Esophagus muscularis mucosa (tissue), 4 donors: ENCODE measurements around the gene MAT2B. TPM values are rescaled to one million over a fixed set of nuclear protein-coding genes. Genes with fewer than 3 reads are reported as not detected.

Source experiments
- DNase-seq: peaks from one replicate; pipeline ENCODE4 v3.0.0-alpha.2; 2017; ENCODE audit errors: extremely low spot score
- H3K27ac ChIP-seq, 4 donors: fragments of 200-600 bp; sonication (generic); replicated peaks in 1 of 4; 1 replicate in 3 of 4; 2 replicates in 1 of 4; pipeline ENCODE4 v1.5.1; 2016 to 2019; ENCODE audit warnings: mild to moderate bottlenecking in 1 of 4
- H3K27me3 ChIP-seq, 4 donors: fragments of 200-600 bp; sonication (generic); one replicate each; pipeline versions ENCODE4 v1.5.1 to v1.6.0; 2016 to 2019
- H3K36me3 ChIP-seq, 4 donors: fragments of 200-600 bp; sonication (generic); one replicate each; pipeline ENCODE4 v1.5.1; 2016 to 2019
- H3K4me1 ChIP-seq, 4 donors: fragments of 200-600 bp; sonication (generic); one replicate each; pipeline ENCODE4 v1.5.1; 2016 to 2019
- H3K4me3 ChIP-seq, 4 donors: fragments of 200-600 bp; sonication (generic); 1 replicate in 2 of 4; 2 replicates in 2 of 4; pipeline ENCODE4 v1.5.1; 2016 to 2019; ENCODE audit warnings: mild to moderate bottlenecking in 4 of 4, moderate library complexity in 1 of 4
- H3K9me3 ChIP-seq, 4 donors: fragments of 200-600 bp; sonication (generic); 1 replicate in 3 of 4; 2 replicates in 1 of 4; pipeline ENCODE4 v1.5.1; 2016 to 2019
- EP300 ChIP-seq: sonication (generic); formaldehyde crosslinking; IDR thresholded peaks from one replicate; pipeline ENCODE4 v1.6.1; 2017; ENCODE audit warnings: antibody characterized with exemption
- POLR2A ChIP-seq: fragments of 450-650 bp; IDR thresholded peaks from one replicate; pipeline ENCODE4 v1.6.1; 2017; ENCODE audit warnings: antibody characterized with exemption, moderate library complexity, mild to moderate bottlenecking, low read depth
- POLR2AphosphoS5 ChIP-seq, 2 donors: sonication (generic); formaldehyde crosslinking; IDR thresholded peaks; one replicate each; pipeline ENCODE4 v1.6.1; 2017; ENCODE audit warnings: antibody characterized with exemption in 2 of 2
- WGBS: methylation state at CpG from one replicate; pipeline ENCODE4 v1.1.5; 2018; 5-methylcytosine and 5-hydroxymethylcytosine counted together
- intact Hi-C: fragments of 100-400 bp; cut with DNase I; formaldehyde crosslinking; loops from one replicate; pipeline ENCODE4 v1.15.1; 2023
- total RNA-seq, 4 donors: library from RNA; depleted of rRNA; stranded (reverse); fragments of >200 nt; gene quantifications; one replicate each; pipeline versions ENCODE4 v1.1.0 to v1.2.1, GENCODE V29; 2016
- TF ChIP-seq, protein P1 (sequence below), 3 experiments: fragments of 200-600 bp in 2 of 3; fragments of 450-650 bp in 1 of 3; sonication (generic) in 2 of 3; IDR thresholded peaks; one replicate each; pipeline ENCODE4 v1.5.1; 2017 to 2019; ENCODE audit warnings: antibody characterized with exemption in 3 of 3, mild to moderate bottlenecking in 2 of 3, moderate library complexity in 1 of 3

Gene MAT2B
- total RNA-seq, 4 donors from 2014 or later = 42.5 to 60.8 (median 52.5) TPM

DNA sequence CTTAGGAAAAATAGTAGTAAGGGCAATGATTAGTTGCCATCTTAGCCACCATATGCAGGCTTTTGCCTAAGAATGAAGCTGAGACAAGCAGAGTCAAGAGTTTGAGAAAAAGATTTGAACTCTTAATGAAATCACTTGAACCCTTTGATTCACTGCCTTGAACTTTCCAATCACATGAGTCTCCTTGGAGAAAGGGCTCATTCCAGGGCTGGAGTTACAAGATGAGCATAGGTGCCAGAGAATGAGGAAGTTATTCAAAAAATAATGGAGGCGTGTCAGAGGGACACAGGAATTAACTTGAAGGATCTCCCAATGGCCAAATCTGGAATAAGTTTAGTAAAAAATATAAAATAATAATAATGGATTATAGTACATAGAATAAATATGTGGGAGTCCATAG is 35.3 kb downstream of the MAT2B start:
- Histone ChIP-seq H3K36me3 (no peaks in the 10 kb centered on the region), H3K27ac (no peak overlapping the region), H3K9me3 (no peaks in the 10 kb centered on the region), H3K4me3 (no peak overlapping the region), H3K27me3 (peaks cover 0 to 4% (median 0%) of the 10 kb centered on the region in 4 donors), H3K4me1 (no peaks in the 10 kb centered on the region)
- intact Hi-C loops = no loop called here
- TF ChIP-seq, protein P1, sequence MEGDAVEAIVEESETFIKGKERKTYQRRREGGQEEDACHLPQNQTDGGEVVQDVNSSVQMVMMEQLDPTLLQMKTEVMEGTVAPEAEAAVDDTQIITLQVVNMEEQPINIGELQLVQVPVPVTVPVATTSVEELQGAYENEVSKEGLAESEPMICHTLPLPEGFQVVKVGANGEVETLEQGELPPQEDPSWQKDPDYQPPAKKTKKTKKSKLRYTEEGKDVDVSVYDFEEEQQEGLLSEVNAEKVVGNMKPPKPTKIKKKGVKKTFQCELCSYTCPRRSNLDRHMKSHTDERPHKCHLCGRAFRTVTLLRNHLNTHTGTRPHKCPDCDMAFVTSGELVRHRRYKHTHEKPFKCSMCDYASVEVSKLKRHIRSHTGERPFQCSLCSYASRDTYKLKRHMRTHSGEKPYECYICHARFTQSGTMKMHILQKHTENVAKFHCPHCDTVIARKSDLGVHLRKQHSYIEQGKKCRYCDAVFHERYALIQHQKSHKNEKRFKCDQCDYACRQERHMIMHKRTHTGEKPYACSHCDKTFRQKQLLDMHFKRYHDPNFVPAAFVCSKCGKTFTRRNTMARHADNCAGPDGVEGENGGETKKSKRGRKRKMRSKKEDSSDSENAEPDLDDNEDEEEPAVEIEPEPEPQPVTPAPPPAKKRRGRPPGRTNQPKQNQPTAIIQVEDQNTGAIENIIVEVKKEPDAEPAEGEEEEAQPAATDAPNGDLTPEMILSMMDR (IDR thresholded peaks at IDR 0.05) = no peak
- TF ChIP-seq EP300 (no peak), POLR2A (no peak), POLR2AphosphoS5 (IDR thresholded peaks at IDR 0.05) (no peak)
- no peak for DNase-seq
- 81% methylated on average over 1 of the region's 1 CpG for WGBS

DNA sequence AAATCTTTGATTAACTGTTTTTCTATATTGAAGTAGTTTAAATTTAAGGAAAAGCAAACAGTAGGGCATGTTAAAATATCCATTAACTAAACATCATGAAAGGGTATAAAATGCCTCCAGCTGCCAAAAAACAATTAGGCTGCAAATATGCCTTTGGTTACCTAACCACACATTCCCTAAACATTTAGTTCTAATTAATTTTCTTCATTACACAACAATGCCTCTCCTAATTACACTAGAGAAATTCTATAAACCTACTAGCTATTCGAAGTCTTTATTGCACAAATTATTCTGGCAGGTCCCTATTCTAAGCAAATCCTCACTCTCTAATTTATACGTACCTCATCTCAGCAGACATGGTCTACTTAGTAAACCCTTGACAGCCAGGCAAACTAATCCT is 37.4 kb downstream of the MAT2B start:
- no peaks in the 10 kb centered on the region for H3K36me3 ChIP-seq
- TF ChIP-seq POLR2AphosphoS5 (IDR thresholded peaks at IDR 0.05) = no peak
- no peak for TF ChIP-seq POLR2A
- no peak for TF ChIP-seq EP300
- TF ChIP-seq, protein P1 (IDR thresholded peaks at IDR 0.05) = no peak
- H3K27ac ChIP-seq = no peak overlapping the region
- 98% methylated on average over 2 of the region's 2 CpGs for WGBS
- no peaks in the 10 kb centered on the region for H3K9me3 ChIP-seq
- no peak overlapping the region for H3K4me3 ChIP-seq
- H3K27me3 ChIP-seq = peaks cover 0 to 4% (median 0%) of the 10 kb centered on the region in 4 donors
- DNase-seq = no peak
- intact Hi-C loops = no loop called here
- H3K4me1 ChIP-seq = no peaks in the 10 kb centered on the region

DNA sequence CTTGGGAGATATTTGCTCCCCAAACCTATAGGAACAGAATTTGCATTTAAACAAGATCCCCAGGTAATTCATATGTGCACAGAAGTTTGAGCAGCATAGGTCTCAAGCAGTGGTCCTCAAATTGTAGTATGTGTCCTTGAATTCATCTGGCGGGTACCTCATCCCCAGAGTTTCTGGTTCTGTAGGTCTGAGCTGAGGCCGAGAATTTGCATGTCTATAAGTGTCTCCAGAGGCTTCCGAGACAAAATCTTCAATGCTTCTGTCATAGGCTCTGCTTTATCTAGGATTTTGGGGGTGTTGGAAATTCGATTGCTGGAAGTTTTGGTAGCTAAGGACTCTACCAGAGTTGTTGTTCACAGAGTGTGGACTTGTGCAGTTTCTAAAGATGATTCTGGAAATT is 38.6 kb downstream of the MAT2B start:
- DNase-seq = no peak
- Histone ChIP-seq H3K9me3 (no peaks in the 10 kb centered on the region), H3K27me3 (peaks cover 0 to 4% (median 0%) of the 10 kb centered on the region in 4 donors), H3K4me3 (no peak overlapping the region), H3K27ac (no peak overlapping the region), H3K36me3 (no peaks in the 10 kb centered on the region), H3K4me1 (no peaks in the 10 kb centered on the region)
- 76% methylated on average over 4 of the region's 4 CpGs for WGBS
- intact Hi-C loops = no loop called here
- TF ChIP-seq, protein P1 (IDR thresholded peaks at IDR 0.05) = no peak
- TF ChIP-seq POLR2AphosphoS5 (IDR thresholded peaks at IDR 0.05) (no peak), EP300 (no peak), POLR2A (no peak)

DNA sequence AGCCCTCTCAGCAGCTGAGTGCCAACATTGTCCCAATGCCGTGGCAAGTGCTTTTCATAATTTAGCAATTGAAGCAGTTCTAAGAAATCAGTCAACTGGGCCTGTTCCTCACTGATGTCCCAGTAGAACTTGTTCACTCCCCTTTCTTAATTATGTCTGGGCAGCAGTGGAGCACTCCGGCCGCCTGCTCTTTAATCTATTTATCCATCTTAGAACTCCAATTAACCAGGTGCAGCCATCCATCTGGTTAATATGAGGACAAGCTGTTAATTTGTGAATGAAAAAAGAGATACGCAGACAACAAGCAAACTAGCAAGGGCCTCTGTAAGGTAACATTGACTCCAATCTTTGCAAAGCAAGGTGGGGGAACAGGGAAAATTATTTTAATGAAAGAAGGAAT is 39.4 kb downstream of the MAT2B start:
- WGBS = 88% methylated on average over 4 of the region's 4 CpGs
- Histone ChIP-seq H3K27me3 (peaks cover 0 to 4% (median 0%) of the 10 kb centered on the region in 4 donors), H3K27ac (no peak overlapping the region), H3K4me3 (no peak overlapping the region), H3K36me3 (no peaks in the 10 kb centered on the region), H3K4me1 (no peaks in the 10 kb centered on the region), H3K9me3 (no peaks in the 10 kb centered on the region)
- no peak for DNase-seq
- intact Hi-C loops = no loop called here
- no peak for TF ChIP-seq POLR2A
- TF ChIP-seq, protein P1 (IDR thresholded peaks at IDR 0.05) = no peak
- TF ChIP-seq POLR2AphosphoS5 (IDR thresholded peaks at IDR 0.05) = no peak
- no peak for TF ChIP-seq EP300

DNA sequence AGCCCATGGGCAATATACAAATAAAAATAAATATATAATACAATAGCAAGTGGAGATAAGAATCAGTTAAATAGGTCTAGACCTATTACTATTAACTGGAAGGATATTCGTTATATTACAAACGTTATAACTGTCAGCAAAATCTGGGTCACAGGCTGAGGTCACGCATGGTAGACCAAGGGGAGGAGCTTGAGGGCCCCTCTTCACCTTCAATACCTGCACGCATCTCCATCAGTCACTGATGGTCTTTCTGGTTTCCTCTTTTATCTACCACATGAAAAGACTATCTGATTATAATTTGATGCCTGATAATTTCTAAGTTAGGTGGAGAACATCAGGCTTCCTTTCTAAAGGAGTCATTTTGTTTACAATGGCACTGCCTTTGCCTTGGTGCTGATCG is 43.2 kb downstream of the MAT2B start:
- Histone ChIP-seq H3K4me3 (no peak overlapping the region), H3K9me3 (no peaks in the 10 kb centered on the region), H3K27ac (no peak overlapping the region), H3K36me3 (no peaks in the 10 kb centered on the region), H3K4me1 (no peaks in the 10 kb centered on the region), H3K27me3 (no peaks in the 10 kb centered on the region)
- TF ChIP-seq, protein P1 (IDR thresholded peaks at IDR 0.05) = no peak
- no peak for TF ChIP-seq POLR2AphosphoS5 (IDR thresholded peaks at IDR 0.05)
- TF ChIP-seq POLR2A = no peak
- TF ChIP-seq EP300 = no peak
- WGBS = 83% methylated on average over 5 of the region's 5 CpGs
- no peak for DNase-seq
- intact Hi-C loops = no loop called here
